OCI-LY7 (cell line): Measurements from ENCODE around the gene ZMPSTE24.

Experiments
- CTCF ChIP-seq: fragments of 200-600 bp; sonication (generic); conservative IDR thresholded peaks from 2 replicates; pipeline ENCODE4 v1.5.1; 2014; ENCODE audit warnings: mild to moderate bottlenecking, antibody characterized with exemption, low read length, moderate library complexity, mixed read lengths
- EZH2phosphoT487 ChIP-seq: fragments of 200-600 bp; sonication (generic); IDR thresholded peaks from 2 replicates; pipeline ENCODE4 v1.6.1; 2018; ENCODE audit warnings: low read depth, borderline replicate concordance, mild to moderate bottlenecking, mixed run types, antibody characterized with exemption, low read length, moderate library complexity, mixed read lengths

GRCh38 chr1:40315239-40315794 is 57.3 kb downstream of the ZMPSTE24 start:
- TF ChIP-seq CTCF (peak; percentile 87), EZH2phosphoT487 (no peak)
